ENCODE measurements around the gene ZNF777.

DNA sequence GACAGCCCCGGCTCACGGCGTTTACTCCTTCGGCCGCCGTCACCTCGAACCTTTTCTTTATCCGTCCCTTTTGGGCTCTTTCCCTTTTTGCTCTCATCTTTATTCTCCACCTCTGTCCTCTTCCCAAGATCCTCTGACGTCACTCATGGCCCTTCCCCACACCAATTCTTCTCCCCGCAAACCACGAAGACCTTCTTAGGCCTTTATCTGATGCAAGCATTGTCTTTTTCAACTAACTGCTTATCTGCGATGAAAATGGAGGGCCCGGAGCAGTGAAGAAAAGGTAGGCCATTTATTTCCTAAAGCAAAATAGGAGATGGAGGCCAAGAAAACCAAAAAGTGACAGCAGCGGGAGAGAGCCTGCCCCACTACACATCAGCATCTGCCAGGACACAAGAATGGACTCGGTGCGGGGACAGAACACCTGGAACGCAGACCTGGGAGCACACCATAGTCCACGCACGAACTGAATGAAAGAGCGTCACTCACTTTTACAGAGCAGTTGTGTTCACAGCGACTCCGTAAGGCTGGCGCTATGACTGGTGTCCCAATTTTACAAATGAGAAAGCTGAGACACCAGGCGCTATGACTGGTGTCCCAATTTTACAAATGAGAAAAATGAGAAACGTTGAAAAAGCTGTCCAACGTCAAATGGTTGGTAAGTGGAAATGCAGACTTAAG is 45.3 kb downstream of the ZNF777 start:
- TF ChIP-seq, protein P1, sequence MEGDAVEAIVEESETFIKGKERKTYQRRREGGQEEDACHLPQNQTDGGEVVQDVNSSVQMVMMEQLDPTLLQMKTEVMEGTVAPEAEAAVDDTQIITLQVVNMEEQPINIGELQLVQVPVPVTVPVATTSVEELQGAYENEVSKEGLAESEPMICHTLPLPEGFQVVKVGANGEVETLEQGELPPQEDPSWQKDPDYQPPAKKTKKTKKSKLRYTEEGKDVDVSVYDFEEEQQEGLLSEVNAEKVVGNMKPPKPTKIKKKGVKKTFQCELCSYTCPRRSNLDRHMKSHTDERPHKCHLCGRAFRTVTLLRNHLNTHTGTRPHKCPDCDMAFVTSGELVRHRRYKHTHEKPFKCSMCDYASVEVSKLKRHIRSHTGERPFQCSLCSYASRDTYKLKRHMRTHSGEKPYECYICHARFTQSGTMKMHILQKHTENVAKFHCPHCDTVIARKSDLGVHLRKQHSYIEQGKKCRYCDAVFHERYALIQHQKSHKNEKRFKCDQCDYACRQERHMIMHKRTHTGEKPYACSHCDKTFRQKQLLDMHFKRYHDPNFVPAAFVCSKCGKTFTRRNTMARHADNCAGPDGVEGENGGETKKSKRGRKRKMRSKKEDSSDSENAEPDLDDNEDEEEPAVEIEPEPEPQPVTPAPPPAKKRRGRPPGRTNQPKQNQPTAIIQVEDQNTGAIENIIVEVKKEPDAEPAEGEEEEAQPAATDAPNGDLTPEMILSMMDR (IDR thresholded peaks at IDR 0.05): no peak
- no peak for TF ChIP-seq POLR2A (IDR thresholded peaks at IDR 0.05)

All from adrenal gland (tissue), 5 donors.